ENCODE results near the gene CST8. TPM values are rescaled to one million over a fixed set of nuclear protein-coding genes. Genes with fewer than 3 reads are reported as not detected.

Gene CST8
- total RNA-seq, 4 donors from 2014 or later, result not detected

DNA sequence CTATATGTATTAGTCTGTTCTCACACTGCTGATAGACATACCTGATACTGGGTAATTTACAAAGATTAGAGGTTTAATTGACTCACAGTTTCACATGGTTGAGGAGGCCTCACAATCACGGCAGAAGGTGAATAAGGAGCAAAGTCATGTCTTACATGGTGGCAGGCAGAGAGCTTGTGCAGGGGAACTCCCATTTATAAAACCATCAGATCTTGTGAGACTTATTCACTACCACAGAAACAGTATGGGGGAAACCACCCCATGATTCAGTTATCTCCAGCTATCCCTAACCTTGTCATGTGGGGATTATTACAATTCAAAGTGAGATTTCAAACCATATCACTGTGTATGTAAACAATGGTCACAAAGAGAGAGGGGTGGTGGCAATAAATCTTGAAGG is 6.6 kb downstream of the CST8 start:
- TF ChIP-seq POLR2A (IDR thresholded peaks at IDR 0.05), result no peak
- TF ChIP-seq CTCF (IDR thresholded peaks at IDR 0.05), result no peak
- Histone ChIP-seq H3K27ac (no peak overlapping the region), H3K36me3 (no peaks in the 10 kb centered on the region), H3K27me3 (no peaks in the 10 kb centered on the region), H3K4me3 (replicated peaks in 1 of 3) (no peak overlapping the region), H3K4me1 (no peaks in the 10 kb centered on the region), H3K9me3 (no peaks in the 10 kb centered on the region)
- WGBS, 2 donors, result 88 to 89% methylated on average over 1 of the region's 1 CpG
- no peak for DNase-seq
- intact Hi-C loops (cut with DNase I), result no loop called here

GRCh38 chr20:23501926-23502325 is 11.0 kb downstream of the CST8 start:
- no peak for DNase-seq
- Histone ChIP-seq H3K9me3 (no peaks in the 10 kb centered on the region), H3K27ac (no peak overlapping the region), H3K27me3 (no peaks in the 10 kb centered on the region), H3K4me1 (no peaks in the 10 kb centered on the region), H3K4me3 (replicated peaks in 1 of 3) (no peak overlapping the region), H3K36me3 (no peaks in the 10 kb centered on the region)
- intact Hi-C loops (cut with DNase I), result no loop called here
- TF ChIP-seq POLR2A (IDR thresholded peaks at IDR 0.05) (no peak), CTCF (IDR thresholded peaks at IDR 0.05) (no peak)
- 85% methylated on average over 4 of the region's 4 CpGs for WGBS, 2 donors

DNA sequence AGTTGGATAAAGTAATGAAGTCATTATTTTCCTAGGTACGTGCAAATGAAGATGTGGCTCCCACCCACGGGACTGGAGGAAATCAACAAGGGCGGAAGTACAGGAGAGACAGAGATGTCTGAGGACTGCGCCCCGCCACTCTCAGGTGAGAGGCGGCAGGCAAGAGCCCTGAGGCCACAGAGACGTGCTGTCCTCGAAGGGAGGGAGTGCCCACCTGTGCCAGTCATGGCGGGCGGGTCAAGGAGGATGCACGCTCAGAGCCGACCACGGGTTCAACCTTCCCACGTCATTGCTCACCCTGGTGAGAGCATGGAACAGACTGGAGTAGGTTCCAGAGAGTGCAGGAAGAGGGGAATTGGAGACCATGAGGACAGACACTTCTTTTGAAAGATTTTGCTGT is 12.7 kb downstream of the CST8 start:
- TF ChIP-seq CTCF (IDR thresholded peaks at IDR 0.05) (no peak), POLR2A (IDR thresholded peaks at IDR 0.05) (no peak)
- Histone ChIP-seq H3K36me3 (no peaks in the 10 kb centered on the region), H3K27me3 (no peaks in the 10 kb centered on the region), H3K4me3 (replicated peaks in 1 of 3) (no peak overlapping the region), H3K9me3 (no peaks in the 10 kb centered on the region), H3K27ac (no peak overlapping the region), H3K4me1 (no peaks in the 10 kb centered on the region)
- intact Hi-C loops (cut with DNase I), result no loop called here
- DNase-seq, result no peak
- 82 to 87% methylated on average over 14 of the region's 14 CpGs for WGBS, 2 donors

- Histone ChIP-seq H3K4me1 (no peaks in the 10 kb centered on the region), H3K27me3 (no peaks in the 10 kb centered on the region), H3K36me3 (no peaks in the 10 kb centered on the region), H3K27ac (no peak overlapping the region), H3K4me3 (replicated peaks in 1 of 3) (no peak overlapping the region), H3K9me3 (no peaks in the 10 kb centered on the region)
- no peak for TF ChIP-seq POLR2A (IDR thresholded peaks at IDR 0.05)
- TF ChIP-seq CTCF (IDR thresholded peaks at IDR 0.05), result no peak
- intact Hi-C loops (cut with DNase I), result no loop called here
- no peak for DNase-seq
- 90 to 91% methylated on average over 6 of the region's 6 CpGs for WGBS, 2 donors
Measured at GRCh38 chr20:23507346-23507745, 16.4 kb downstream of the CST8 start.

- no peak for TF ChIP-seq CTCF (IDR thresholded peaks at IDR 0.05)
- no peak for TF ChIP-seq POLR2A (IDR thresholded peaks at IDR 0.05)
- intact Hi-C loops (cut with DNase I), result no loop called here
- Histone ChIP-seq H3K27me3 (no peaks in the 10 kb centered on the region), H3K4me3 (replicated peaks in 1 of 3) (no peak overlapping the region), H3K36me3 (no peaks in the 10 kb centered on the region), H3K27ac (no peak overlapping the region), H3K9me3 (no peaks in the 10 kb centered on the region), H3K4me1 (no peaks in the 10 kb centered on the region)
- 56 to 72% methylated on average over 7 to 8 of the region's 8 CpGs for WGBS, 2 donors
- no peak for DNase-seq
Measured at GRCh38 chr20:23508449-23509229, 17.7 kb downstream of the CST8 start.
